ENCODE data around the gene CTNNA2.

CTNNA2 gene

DNA sequence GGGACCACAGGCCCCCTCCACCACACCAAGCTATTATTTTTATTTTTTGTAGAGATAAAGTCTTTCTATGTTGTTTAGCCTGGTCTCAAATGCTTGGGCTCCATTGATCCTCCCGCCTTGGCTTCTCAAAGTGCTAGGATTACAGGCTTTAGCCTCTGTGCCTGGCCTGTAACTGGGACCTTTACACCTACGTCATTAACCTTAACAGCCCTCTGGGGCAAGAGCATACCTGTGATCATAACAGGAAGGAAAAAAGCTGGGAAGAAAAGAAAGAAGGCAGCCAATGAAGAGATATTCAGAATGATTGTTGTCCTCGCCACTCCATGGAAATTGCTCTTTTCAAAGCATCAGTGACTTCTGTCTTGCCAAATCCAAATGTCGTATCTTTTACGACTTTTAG, 453.5 kb downstream of the CTNNA2 start:
- TF ChIP-seq CTCF (IDR thresholded peaks at IDR 0.05; ENCODE audit: low read depth, low read length): no peak
- no peak overlapping the region for H3K4me3 ChIP-seq (replicated peaks in 1 of 2; ENCODE audit: low read depth in 2 of 2, low read length in 2 of 2)
- DNase-seq (ENCODE audit: low read depth in 2 of 2): no peak

- DNase-seq (ENCODE audit: low read depth in 2 of 2): no peak
- no peak for TF ChIP-seq CTCF (IDR thresholded peaks at IDR 0.05; ENCODE audit: low read depth, low read length)
These were observed 454.0 kb downstream of the CTNNA2 start for GRCh38 chr2:79966882-79967281.

GRCh38 chr2:79971807-79972206, 459.0 kb downstream of the CTNNA2 start:
- no peak overlapping the region for H3K4me3 ChIP-seq (replicated peaks in 1 of 2; ENCODE audit: low read depth in 2 of 2, low read length in 2 of 2)
- DNase-seq (ENCODE audit: low read depth in 2 of 2): no peak
- TF ChIP-seq CTCF (IDR thresholded peaks at IDR 0.05; ENCODE audit: low read depth, low read length): no peak

More at GRCh38 chr2:79966882-79967281, 454.0 kb downstream of the CTNNA2 start:
- no peak overlapping the region for H3K4me3 ChIP-seq (replicated peaks in 1 of 2; ENCODE audit: low read depth in 2 of 2, low read length in 2 of 2)

DNA sequence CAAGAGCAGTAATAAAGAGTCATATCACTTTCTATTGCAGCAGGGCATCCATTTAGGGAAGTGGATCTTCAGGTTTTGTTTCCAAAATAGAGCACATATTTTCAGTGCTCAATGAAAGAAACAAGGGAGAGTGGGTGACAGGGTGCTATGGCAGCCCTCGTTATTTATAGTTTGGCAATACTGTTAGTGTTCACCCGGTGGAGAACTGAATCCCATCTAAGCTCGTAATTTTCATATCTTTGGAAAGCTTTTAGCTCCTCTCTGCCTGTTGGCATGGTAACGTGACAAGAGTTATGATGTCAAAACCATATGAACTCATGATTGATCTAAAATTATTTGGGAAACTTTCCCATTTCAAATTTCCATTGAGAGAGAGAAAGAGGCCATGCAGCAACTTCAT, 459.8 kb downstream of the CTNNA2 start:
- TF ChIP-seq CTCF (IDR thresholded peaks at IDR 0.05; ENCODE audit: low read depth, low read length): no peak
- DNase-seq (ENCODE audit: low read depth in 2 of 2): no peak
- no peak overlapping the region for H3K4me3 ChIP-seq (replicated peaks in 1 of 2; ENCODE audit: low read depth in 2 of 2, low read length in 2 of 2)

DNA sequence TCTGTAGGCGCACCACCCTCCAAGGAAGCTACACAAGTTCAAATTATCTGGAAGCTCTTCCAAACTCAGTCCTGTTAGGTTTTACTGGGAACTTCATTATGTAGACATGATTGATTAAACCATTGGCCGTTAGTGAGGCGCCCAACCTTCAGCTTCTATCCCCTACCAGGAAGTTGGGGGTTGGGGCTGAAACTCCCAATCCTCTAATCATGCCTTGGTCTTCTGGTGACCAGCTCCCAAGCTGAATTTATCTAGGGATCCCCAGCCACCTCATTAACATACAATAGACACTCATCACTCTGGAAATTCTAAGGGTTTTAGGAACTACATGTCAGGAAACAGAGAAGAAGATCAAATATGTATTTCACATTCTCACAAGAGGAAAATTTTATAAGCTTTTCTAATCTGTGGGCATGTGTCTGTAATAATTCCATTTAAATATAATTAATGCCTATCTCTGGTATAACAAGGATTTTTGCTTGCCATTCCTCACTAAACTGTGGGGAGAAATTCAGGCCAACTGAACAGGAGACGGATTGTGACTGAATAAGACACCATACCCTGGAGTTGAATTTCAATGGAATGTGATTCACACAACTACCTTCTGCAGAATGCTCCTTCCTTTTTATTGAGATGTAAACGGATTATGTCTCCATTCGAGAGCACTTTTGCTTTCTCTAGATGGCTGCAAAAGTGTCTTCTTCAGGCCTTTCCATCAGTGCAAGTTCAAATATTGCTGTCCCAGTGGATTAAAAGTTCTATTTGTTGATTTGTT, 463.1 kb downstream of the CTNNA2 start:
- DNase-seq (ENCODE audit: low read depth in 2 of 2): no peak
- TF ChIP-seq CTCF (IDR thresholded peaks at IDR 0.05; ENCODE audit: low read depth, low read length): no peak
- no peak overlapping the region for H3K4me3 ChIP-seq (replicated peaks in 1 of 2; ENCODE audit: low read depth in 2 of 2, low read length in 2 of 2)

- no peak for DNase-seq (ENCODE audit: low read depth in 2 of 2)
- H3K4me3 ChIP-seq (replicated peaks in 1 of 2; ENCODE audit: low read depth in 2 of 2, low read length in 2 of 2): no peak overlapping the region
- TF ChIP-seq CTCF (IDR thresholded peaks at IDR 0.05; ENCODE audit: low read depth, low read length): no peak
These were observed 464.9 kb downstream of the CTNNA2 start for GRCh38 chr2:79977792-79978191.

- TF ChIP-seq CTCF (IDR thresholded peaks at IDR 0.05; ENCODE audit: low read depth, low read length): no peak
- no peak overlapping the region for H3K4me3 ChIP-seq (replicated peaks in 1 of 2; ENCODE audit: low read depth in 2 of 2, low read length in 2 of 2)
- DNase-seq (ENCODE audit: low read depth in 2 of 2): no peak
These were observed 467.3 kb downstream of the CTNNA2 start for GRCh38 chr2:79980116-79980515.

Measured in cardiac fibroblast (primary cell).